Testis (tissue), 3 donors: ENCODE measurements around the gene TMEM100. TPM values are rescaled to one million over a fixed set of nuclear protein-coding genes. Genes with fewer than 3 reads are reported as not detected.

Experiments used
- DNase-seq: peaks from one replicate; pipeline ENCODE4 v3.0.0-alpha.2; 2019
- H3K27ac ChIP-seq, 2 donors: fragments of 200-600 bp; sonication (generic); one replicate each; pipeline ENCODE4 v1.5.1; 2019
- H3K27me3 ChIP-seq: fragments of 200-600 bp; sonication (generic); one replicate; pipeline ENCODE4 v1.5.1; 2019
- H3K36me3 ChIP-seq: fragments of 200-600 bp; sonication (generic); one replicate; pipeline ENCODE4 v1.5.1; 2017; ENCODE audit warnings: low read depth; ENCODE audit errors: missing control alignments
- H3K4me1 ChIP-seq: fragments of 200-600 bp; sonication (generic); one replicate; pipeline ENCODE4 v1.5.1; 2019
- H3K4me3 ChIP-seq, 2 donors: fragments of 200-600 bp; sonication (generic); one replicate each; pipeline ENCODE4 v1.5.1; 2017 to 2019
- H3K9me3 ChIP-seq: fragments of 200-600 bp; sonication (generic); one replicate; pipeline ENCODE4 v1.5.1; 2017
- POLR2A ChIP-seq: fragments of 450-650 bp; IDR thresholded peaks from one replicate; pipeline ENCODE4 v1.6.1; 2017; ENCODE audit warnings: antibody characterized with exemption, mild to moderate bottlenecking, moderate library complexity
- WGBS, 2 donors: methylation state at CpG; one replicate each; pipeline ENCODE4 v1.1.5; 2018; 5-methylcytosine and 5-hydroxymethylcytosine counted together
- intact Hi-C: fragments of 100-400 bp; cut with DNase I; formaldehyde crosslinking; loops from one replicate; pipeline ENCODE4 v1.15.1; 2023; ENCODE audit warnings: low total_unique reads
- polyA plus RNA-seq: library from polyadenylated mRNA; stranded (reverse); fragments of 350-450 nt; fragmentation: Illumina TruSeq; extraction: RNeasy Lipid Tissue Mini Kit (QIAGEN cat#74804); gene quantifications from one replicate; pipeline ENCODE4 v1.2.3, GENCODE V29; 2014; ENCODE audit warnings: low read depth, low replicate concordance; ENCODE audit not compliant: insufficient read depth
- total RNA-seq, 2 donors: library from RNA; depleted of rRNA; stranded (reverse); fragments of >200 nt; gene quantifications; one replicate each; pipeline ENCODE4 v1.2.3, GENCODE V29; 2016
- TF ChIP-seq, protein P1 (sequence below), 3 experiments: fragments of 450-650 bp in 2 of 3; fragments of 200-600 bp in 1 of 3; sonication (generic) in 1 of 3; IDR thresholded peaks; one replicate each; pipeline ENCODE4 v1.5.1; 2016 to 2019; ENCODE audit warnings: antibody characterized with exemption in 3 of 3, mild to moderate bottlenecking in 2 of 3, moderate library complexity in 1 of 3

TMEM100 gene
- total and polyA plus RNA-seq, 3 donors from 2014 or later, result 3.1 to 5.8 (median 4.4) TPM

DNA sequence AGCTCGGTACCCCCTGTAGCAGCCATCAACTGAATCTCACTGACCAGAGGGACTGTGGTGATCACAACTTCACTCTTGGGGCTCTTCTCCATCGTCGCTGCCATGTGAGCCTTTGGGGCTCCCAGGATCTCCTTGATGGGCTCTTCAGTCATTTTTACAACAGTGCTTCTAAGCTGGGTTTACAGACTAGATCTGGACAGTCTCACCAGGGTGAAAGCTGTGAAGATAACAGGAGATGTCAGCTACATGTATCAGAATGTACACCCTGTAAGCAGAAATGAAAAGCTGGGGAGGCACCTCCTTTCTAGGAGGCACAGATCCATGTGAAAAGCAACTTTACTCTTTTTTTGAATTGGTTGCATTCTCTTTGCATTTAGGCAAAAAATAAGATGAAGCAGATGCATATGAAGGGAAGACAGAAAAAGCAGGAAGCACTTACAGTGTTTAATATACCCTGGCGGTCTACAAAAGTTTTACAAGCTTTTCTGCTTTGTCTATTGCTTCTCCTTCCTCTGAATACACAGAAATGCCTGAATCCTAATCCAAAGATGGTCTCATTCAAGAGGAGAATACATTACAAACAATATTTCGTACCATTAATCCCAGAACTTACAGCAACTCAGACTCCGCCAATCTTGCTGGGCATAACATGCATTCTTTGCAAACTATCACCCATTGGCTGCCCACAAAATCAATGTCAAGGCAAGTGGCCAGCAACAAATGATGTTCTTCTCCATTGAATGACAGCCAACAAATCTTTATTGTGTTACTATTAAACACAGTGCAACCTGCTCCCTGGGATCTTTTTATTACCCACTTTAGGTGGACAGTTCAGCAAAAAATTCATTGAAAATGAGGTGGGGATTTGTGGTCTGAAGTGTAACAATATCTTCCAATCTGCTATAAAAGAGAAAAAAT, 1.5 kb downstream of the TMEM100 start:
- WGBS, 2 donors, result 90 to 91% methylated on average over 4 to 6 of the region's 6 CpGs
- no peak overlapping the region for H3K4me3 ChIP-seq
- no peak for TF ChIP-seq POLR2A
- TF ChIP-seq, protein P1, sequence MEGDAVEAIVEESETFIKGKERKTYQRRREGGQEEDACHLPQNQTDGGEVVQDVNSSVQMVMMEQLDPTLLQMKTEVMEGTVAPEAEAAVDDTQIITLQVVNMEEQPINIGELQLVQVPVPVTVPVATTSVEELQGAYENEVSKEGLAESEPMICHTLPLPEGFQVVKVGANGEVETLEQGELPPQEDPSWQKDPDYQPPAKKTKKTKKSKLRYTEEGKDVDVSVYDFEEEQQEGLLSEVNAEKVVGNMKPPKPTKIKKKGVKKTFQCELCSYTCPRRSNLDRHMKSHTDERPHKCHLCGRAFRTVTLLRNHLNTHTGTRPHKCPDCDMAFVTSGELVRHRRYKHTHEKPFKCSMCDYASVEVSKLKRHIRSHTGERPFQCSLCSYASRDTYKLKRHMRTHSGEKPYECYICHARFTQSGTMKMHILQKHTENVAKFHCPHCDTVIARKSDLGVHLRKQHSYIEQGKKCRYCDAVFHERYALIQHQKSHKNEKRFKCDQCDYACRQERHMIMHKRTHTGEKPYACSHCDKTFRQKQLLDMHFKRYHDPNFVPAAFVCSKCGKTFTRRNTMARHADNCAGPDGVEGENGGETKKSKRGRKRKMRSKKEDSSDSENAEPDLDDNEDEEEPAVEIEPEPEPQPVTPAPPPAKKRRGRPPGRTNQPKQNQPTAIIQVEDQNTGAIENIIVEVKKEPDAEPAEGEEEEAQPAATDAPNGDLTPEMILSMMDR (IDR thresholded peaks at IDR 0.05), result no peak

DNA sequence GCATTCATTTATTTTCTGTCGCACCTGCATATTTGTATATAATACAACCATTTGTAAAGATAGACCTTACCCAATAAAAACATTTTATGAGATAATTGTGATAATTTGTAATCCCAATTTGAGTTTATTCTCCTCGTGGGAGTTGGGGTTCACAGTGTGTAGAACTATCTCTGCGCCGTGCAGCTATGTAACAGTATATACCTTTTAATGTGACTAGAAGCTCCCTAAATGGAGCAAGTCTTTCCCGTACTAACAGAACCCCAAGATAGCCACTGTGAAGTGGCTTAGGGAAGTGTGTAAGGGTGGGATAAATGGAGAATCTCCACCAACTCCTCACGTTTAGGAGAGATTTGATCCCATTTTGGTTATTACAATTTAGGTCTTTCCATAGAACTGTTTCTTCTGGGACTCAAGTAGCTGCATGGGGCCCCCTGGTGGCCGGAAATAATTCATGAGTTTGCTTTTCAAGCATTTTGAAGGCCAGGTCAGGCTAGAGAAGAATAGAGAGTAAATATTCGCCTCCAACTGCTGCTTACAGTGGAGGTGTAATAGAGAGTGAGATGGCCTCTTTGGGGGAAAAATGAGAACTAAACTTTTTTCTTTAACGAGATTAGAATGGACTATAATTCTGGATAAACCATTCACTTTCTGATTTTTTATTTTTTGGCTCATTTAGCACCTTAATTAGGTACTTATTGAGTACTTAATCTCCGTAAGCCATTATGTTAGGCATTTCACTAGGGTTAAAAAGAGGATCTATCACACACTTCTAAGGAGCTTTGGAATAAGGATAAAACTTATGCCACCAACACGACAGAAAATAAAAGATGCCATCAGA, 4.5 kb downstream of the TMEM100 start:
- H3K9me3 ChIP-seq, result no peaks in the 10 kb centered on the region
- H3K27ac ChIP-seq, result no peak overlapping the region
- TF ChIP-seq POLR2A, result no peak
- TF ChIP-seq, protein P1 (IDR thresholded peaks at IDR 0.05), result peak; percentile 73 to 93 (median 85)
- H3K36me3 ChIP-seq, result no peaks in the 10 kb centered on the region
- intact Hi-C loops, result loop anchor here (10.0 kb wide), 1 partner anchor 193 kb away; no protein-coding TSS in a partner anchor
- H3K4me1 ChIP-seq, result no peaks in the 10 kb centered on the region
- H3K27me3 ChIP-seq, result no peaks in the 10 kb centered on the region
- no peak overlapping the region for H3K4me3 ChIP-seq
- DNase-seq, result peak; percentile 94
- WGBS, 2 donors, result 56% methylated on average over 11 of the region's 11 CpGs

More for the DNA sequence above, 1.5 kb downstream of the TMEM100 start:
- H3K9me3 ChIP-seq, result no peaks in the 10 kb centered on the region
- peaks cover 2% of the 10 kb centered on the region for H3K4me1 ChIP-seq
- H3K27me3 ChIP-seq, result no peaks in the 10 kb centered on the region
- intact Hi-C loops, result no loop called here
- H3K27ac ChIP-seq, result no peak overlapping the region
- no peak for DNase-seq
- no peaks in the 10 kb centered on the region for H3K36me3 ChIP-seq

DNA sequence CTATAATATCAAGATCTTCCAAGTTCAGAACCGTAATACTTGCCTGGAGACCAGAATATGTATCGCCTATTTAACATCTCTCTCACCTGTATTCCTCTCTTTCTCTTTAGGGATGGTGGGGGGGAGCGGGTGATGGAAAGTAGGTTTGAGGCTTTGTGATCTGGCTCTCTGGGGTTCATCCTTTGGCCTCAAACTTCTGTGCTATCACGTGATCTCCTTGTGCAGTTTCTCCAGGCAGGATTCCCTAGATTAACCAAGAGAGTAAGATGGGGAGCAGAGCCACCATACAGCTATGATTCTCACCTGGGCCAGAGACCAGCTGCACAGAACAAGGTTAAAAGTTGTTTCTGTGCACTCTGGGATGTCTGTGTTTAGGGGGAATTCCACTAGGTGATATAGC, 5.2 kb downstream of the TMEM100 start:
- Histone ChIP-seq H3K4me3 (no peak overlapping the region), H3K9me3 (no peaks in the 10 kb centered on the region), H3K27me3 (no peaks in the 10 kb centered on the region), H3K4me1 (no peaks in the 10 kb centered on the region), H3K36me3 (no peaks in the 10 kb centered on the region), H3K27ac (no peak overlapping the region)
- WGBS, 2 donors, result 92 to 94% methylated on average over 4 of the region's 4 CpGs
- no peak for TF ChIP-seq POLR2A
- TF ChIP-seq, protein P1 (IDR thresholded peaks at IDR 0.05), result no peak
- intact Hi-C loops, result loop anchor here (10.0 kb wide), 1 partner anchor 193 kb away; no protein-coding TSS in a partner anchor
- DNase-seq, result no peak

DNA sequence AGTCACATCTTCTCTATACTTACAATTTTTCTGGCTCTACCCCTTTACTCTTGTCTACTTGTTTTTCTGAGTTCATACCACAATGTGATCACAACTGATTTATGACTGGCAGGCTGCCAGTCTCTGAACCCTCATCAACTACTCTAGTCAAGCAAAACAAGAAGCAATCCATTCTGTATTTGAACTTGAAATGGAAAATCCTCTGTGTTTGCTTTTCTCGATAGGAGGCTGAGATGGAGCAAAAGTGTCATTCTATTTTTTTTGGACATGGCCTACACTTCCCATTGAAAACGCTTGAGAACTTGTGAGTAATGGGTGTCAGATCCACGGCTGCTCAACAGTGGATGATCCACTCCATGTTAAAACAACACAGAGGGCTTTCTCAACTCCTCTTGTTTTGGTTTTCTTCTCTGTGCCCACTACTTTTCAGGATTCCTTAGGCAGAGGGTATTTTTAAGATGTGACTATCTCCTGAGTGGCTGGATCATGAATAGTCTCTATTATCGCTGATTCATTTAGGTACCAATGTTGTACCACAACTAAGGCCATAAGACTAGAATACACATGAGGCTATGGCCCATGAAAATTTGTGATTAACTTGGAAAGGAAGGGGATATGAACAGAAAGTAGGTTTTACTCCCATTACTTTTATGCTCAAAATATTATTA, 11.7 kb downstream of the TMEM100 start:
- no peaks in the 10 kb centered on the region for H3K9me3 ChIP-seq
- 80 to 89% methylated on average over 4 of the region's 4 CpGs for WGBS, 2 donors
- no peak overlapping the region for H3K27ac ChIP-seq
- H3K27me3 ChIP-seq, result no peaks in the 10 kb centered on the region
- H3K4me3 ChIP-seq, result no peak overlapping the region
- no peak for TF ChIP-seq POLR2A
- TF ChIP-seq, protein P1 (IDR thresholded peaks at IDR 0.05), result no peak
- H3K36me3 ChIP-seq, result no peaks in the 10 kb centered on the region
- DNase-seq, result no peak
- no peaks in the 10 kb centered on the region for H3K4me1 ChIP-seq
- intact Hi-C loops, result loop anchor here (10.0 kb wide), 1 partner anchor 186 kb away; no protein-coding TSS in a partner anchor
